Osteoblast (primary cell): Measurements from ENCODE around the gene PASK. TPM values are rescaled to one million over a fixed set of nuclear protein-coding genes. Genes with fewer than 3 reads are reported as not detected.

ENCODE experiments used
- DNase-seq: peaks from one replicate; pipeline ENCODE4 v3.0.0; 2011; ENCODE audit warnings: low spot score, mixed read lengths; ENCODE audit not compliant: insufficient read length; ENCODE audit errors: missing footprints
- H2AFZ ChIP-seq: 2 replicates; pipeline ENCODE4 v1.6.0; 2011; ENCODE audit warnings: mild to moderate bottlenecking, low read length
- H3K27ac ChIP-seq: 2 replicates; pipeline ENCODE4 v1.5.1; 2011; ENCODE audit warnings: mild to moderate bottlenecking, low read depth, low read length, moderate library complexity
- H3K27me3 ChIP-seq: 2 replicates; pipeline ENCODE4 v1.6.0; 2012; ENCODE audit warnings: mild to moderate bottlenecking, control low read depth, inconsistent platforms, low read length, moderate library complexity; ENCODE audit not compliant: insufficient read depth
- H3K36me3 ChIP-seq: 2 replicates; pipeline ENCODE4 v1.5.1; 2011; ENCODE audit warnings: mild to moderate bottlenecking, low read length, control low read depth, moderate library complexity; ENCODE audit not compliant: insufficient read depth
- H3K4me1 ChIP-seq: 2 replicates; pipeline ENCODE4 v1.5.1; 2011; ENCODE audit warnings: mild to moderate bottlenecking, low read length, control low read depth, moderate library complexity; ENCODE audit not compliant: insufficient read depth
- H3K4me2 ChIP-seq: 2 replicates; pipeline ENCODE4 v1.6.0; 2011; ENCODE audit warnings: mild to moderate bottlenecking, low read length; ENCODE audit not compliant: insufficient read depth
- H3K4me3 ChIP-seq: fragments of 200-600 bp; sonication (generic); 3 replicates; pipeline ENCODE4 v1.5.1; 2012; ENCODE audit warnings: mild to moderate bottlenecking, low read length, inconsistent platforms; ENCODE audit not compliant: insufficient read depth
- H3K79me2 ChIP-seq: 2 replicates; pipeline ENCODE4 v1.6.0; 2012; ENCODE audit warnings: mild to moderate bottlenecking, low read length, control low read depth, inconsistent platforms; ENCODE audit not compliant: insufficient read depth
- H3K9me3 ChIP-seq: 2 replicates; pipeline ENCODE4 v1.5.1; 2011; ENCODE audit warnings: low read depth, low read length, control low read depth
- H4K20me1 ChIP-seq: 2 replicates; pipeline ENCODE4 v1.6.0; 2012; ENCODE audit warnings: mild to moderate bottlenecking, low read length, control low read depth; ENCODE audit not compliant: insufficient read depth
- total RNA-seq: library from RNA; depleted of rRNA; stranded (reverse); fragments of >200 nt; gene quantifications from 2 replicates; pipeline ENCODE4 v1.2.3, GENCODE V29; 2012
- TF ChIP-seq, protein P1 (sequence below): IDR thresholded peaks from 2 replicates; pipeline ENCODE4 v1.5.1; 2011; ENCODE audit warnings: mild to moderate bottlenecking, low read depth, low read length, moderate library complexity; ENCODE audit errors: extremely low read depth

The PASK gene
- total RNA-seq, 1 donor: 5.8 TPM

DNA sequence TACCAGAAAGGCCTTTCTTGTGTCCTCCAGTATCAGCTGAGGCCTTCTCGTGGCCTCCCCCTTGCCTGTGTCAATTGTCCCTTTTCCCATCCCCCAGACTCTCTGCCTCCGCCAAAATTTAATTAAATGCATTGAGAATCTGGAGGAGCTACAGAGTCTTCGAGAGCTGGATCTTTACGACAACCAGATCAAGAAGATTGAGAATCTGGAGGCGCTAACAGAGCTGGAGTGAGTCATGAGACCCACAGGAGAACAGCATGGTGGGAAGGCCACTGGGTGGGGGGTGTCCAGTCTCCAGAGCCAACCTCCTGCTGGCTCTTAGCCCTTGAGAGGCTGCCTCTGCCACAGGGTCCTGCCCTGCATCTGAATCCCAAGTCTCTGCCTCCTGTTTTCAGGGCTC, 9.8 kb upstream of the PASK start:
- Histone ChIP-seq H3K27ac (no peak overlapping the region), H3K4me1 (peaks cover 50% of the 10 kb centered on the region), H3K9me3 (no peaks in the 10 kb centered on the region), H3K36me3 (peaks cover 43% of the 10 kb centered on the region), H2AFZ (no peak overlapping the region), H4K20me1 (peaks cover 19% of the 10 kb centered on the region), H3K4me2 (no peak overlapping the region), H3K79me2 (peaks cover 5% of the 10 kb centered on the region), H3K4me3 (no peak overlapping the region), H3K27me3 (no peaks in the 10 kb centered on the region)
- no peak for DNase-seq
- TF ChIP-seq, protein P1, sequence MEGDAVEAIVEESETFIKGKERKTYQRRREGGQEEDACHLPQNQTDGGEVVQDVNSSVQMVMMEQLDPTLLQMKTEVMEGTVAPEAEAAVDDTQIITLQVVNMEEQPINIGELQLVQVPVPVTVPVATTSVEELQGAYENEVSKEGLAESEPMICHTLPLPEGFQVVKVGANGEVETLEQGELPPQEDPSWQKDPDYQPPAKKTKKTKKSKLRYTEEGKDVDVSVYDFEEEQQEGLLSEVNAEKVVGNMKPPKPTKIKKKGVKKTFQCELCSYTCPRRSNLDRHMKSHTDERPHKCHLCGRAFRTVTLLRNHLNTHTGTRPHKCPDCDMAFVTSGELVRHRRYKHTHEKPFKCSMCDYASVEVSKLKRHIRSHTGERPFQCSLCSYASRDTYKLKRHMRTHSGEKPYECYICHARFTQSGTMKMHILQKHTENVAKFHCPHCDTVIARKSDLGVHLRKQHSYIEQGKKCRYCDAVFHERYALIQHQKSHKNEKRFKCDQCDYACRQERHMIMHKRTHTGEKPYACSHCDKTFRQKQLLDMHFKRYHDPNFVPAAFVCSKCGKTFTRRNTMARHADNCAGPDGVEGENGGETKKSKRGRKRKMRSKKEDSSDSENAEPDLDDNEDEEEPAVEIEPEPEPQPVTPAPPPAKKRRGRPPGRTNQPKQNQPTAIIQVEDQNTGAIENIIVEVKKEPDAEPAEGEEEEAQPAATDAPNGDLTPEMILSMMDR: no peak

DNA sequence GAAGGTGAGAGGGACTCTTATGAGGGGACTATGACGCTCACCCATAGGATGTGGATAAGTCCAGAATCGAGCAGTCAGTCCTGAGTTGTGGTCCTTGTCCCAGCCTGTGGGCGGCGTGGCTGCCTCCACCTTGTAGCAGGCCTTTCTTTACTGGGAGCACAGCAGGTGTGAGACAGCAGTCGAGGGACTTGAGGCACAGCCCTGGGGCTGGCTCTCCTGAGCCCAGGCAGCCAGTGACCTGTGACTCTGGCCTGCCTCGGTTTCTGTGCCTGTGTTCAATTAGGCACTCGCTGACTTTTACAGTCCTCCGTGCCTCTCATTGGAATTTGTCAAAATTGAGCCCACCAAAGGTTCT, 9.3 kb upstream of the PASK start:
- TF ChIP-seq, protein P1: no peak
- H3K36me3 ChIP-seq: peaks cover 38% of the 10 kb centered on the region
- no peak overlapping the region for H3K4me2 ChIP-seq
- peaks cover 7% of the 10 kb centered on the region for H3K79me2 ChIP-seq
- no peak overlapping the region for H2AFZ ChIP-seq
- peaks cover 51% of the 10 kb centered on the region for H3K4me1 ChIP-seq
- H3K27ac ChIP-seq: peak overlapping the region; percentile 50
- no peaks in the 10 kb centered on the region for H3K9me3 ChIP-seq
- DNase-seq: no peak
- H4K20me1 ChIP-seq: peaks cover 19% of the 10 kb centered on the region
- H3K27me3 ChIP-seq: no peaks in the 10 kb centered on the region
- H3K4me3 ChIP-seq: no peak overlapping the region

DNA sequence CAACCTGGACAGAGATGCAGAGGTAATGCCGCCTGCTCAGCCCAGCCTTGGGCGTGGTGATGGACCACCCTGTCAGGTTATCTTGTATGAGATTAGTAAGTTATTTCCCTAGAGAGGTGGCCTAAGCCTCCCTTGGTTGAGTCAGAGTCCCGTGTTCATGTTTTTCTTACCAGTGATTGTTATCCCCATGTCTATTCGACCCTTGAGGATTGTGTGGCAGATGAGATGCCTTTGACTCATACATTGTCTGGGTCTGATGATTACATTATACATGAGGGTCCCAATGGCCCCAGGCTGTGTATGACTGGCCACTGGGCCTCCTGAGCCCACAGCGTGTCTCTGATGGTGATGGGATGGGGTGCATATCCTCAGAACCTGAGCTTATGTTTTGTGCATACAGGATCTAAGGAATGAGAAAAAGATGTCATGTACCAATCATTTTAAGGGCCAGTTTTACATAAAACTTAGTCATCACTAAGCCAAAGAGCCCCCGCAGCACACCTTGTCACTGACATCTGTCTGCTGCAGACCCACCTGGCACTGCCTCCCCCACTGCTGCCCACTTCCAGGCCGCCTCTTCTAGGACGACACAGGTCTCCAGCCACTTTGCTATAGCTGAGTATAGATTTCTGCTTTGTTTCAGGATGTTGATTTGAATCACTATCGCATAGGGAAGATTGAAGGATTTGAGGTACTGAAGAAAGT, 8.7 kb upstream of the PASK start:
- Histone ChIP-seq H3K4me2 (no peak overlapping the region), H2AFZ (no peak overlapping the region), H3K27me3 (no peaks in the 10 kb centered on the region), H3K27ac (peak overlapping the region; percentile 50), H3K79me2 (peaks cover 13% of the 10 kb centered on the region), H3K9me3 (no peaks in the 10 kb centered on the region), H4K20me1 (peaks cover 19% of the 10 kb centered on the region), H3K4me3 (no peak overlapping the region), H3K4me1 (peaks cover 48% of the 10 kb centered on the region), H3K36me3 (peaks cover 33% of the 10 kb centered on the region)
- DNase-seq: no peak
- TF ChIP-seq, protein P1: no peak

GRCh38 chr2:241156971-241157441, 7.7 kb upstream of the PASK start:
- no peak overlapping the region for H2AFZ ChIP-seq

More at GRCh38 chr2:241156971-241157441, 7.7 kb upstream of the PASK start:
- Histone ChIP-seq H3K4me2 (no peak overlapping the region), H3K27ac (peak overlapping the region; percentile 50), H3K36me3 (peaks cover 31% of the 10 kb centered on the region), H4K20me1 (peaks cover 17% of the 10 kb centered on the region), H3K27me3 (no peaks in the 10 kb centered on the region), H3K4me1 (peaks cover 43% of the 10 kb centered on the region), H3K9me3 (no peaks in the 10 kb centered on the region), H3K4me3 (no peak overlapping the region), H3K79me2 (peaks cover 21% of the 10 kb centered on the region)
- no peak for DNase-seq
- TF ChIP-seq, protein P1: no peak
